ENCODE measurements around the gene CFAP68. TPM values are rescaled to one million over a fixed set of nuclear protein-coding genes. Genes with fewer than 3 reads are reported as not detected.

CFAP68 gene
- total RNA-seq, 2 donors from 2014 or later, result 18.8 to 20.0 TPM

GRCh38 chr11:111917788-111918187 is 38.4 kb downstream of the CFAP68 start:
- H3K4me1 ChIP-seq, result peaks cover 3% of the 10 kb centered on the region
- no peak overlapping the region for H3K9ac ChIP-seq (ENCODE audit: low read depth in 2 of 2, low read length in 2 of 2)
- H3K9me3 ChIP-seq, result no peaks in the 10 kb centered on the region
- H3K4me3 ChIP-seq, result no peak overlapping the region
- no peak for DNase-seq
- intact Hi-C loops (cut with DNase I), result no loop called here
- peak overlapping the region; percentile 89 for H3K27ac ChIP-seq
- H3K36me3 ChIP-seq, result no peaks in the 10 kb centered on the region
- no peaks in the 10 kb centered on the region for H3K27me3 ChIP-seq
- TF ChIP-seq CTCF (IDR thresholded peaks at IDR 0.05), result no peak

GRCh38 chr11:111918390-111919256 is 39.3 kb downstream of the CFAP68 start, which contains the start of gene C11orf52:
C11orf52 (plus strand) TSS chr11:111918913; CDS start chr11:111918973, 60 bp downstream.
- TF ChIP-seq CTCF (IDR thresholded peaks at IDR 0.05), result no peak
- H3K9me3 ChIP-seq, result no peaks in the 10 kb centered on the region
- H3K36me3 ChIP-seq, result no peaks in the 10 kb centered on the region
- DNase-seq, result peak; percentile 87
- H3K4me1 ChIP-seq, result peaks cover 3% of the 10 kb centered on the region
- H3K27me3 ChIP-seq, result no peaks in the 10 kb centered on the region
- peak within 1 kb of the TSS; percentile 21 for H3K4me3 ChIP-seq
- peak within 1 kb of the TSS; percentile 89 for H3K27ac ChIP-seq
- peak within 1 kb of the TSS in 1 of 2 donors; percentile 73 for H3K9ac ChIP-seq (ENCODE audit: low read depth in 2 of 2, low read length in 2 of 2)
- intact Hi-C loops (cut with DNase I), result no loop called here

- H3K4me1 ChIP-seq, result peaks cover 3% of the 10 kb centered on the region
- H3K9me3 ChIP-seq, result no peaks in the 10 kb centered on the region
- intact Hi-C loops (cut with DNase I), result loop anchor here (5.0 kb wide), 1 partner anchor 39 kb away; no protein-coding TSS in a partner anchor
- no peak overlapping the region for H3K27ac ChIP-seq
- no peak overlapping the region for H3K9ac ChIP-seq (ENCODE audit: low read depth in 2 of 2, low read length in 2 of 2)
- TF ChIP-seq CTCF (IDR thresholded peaks at IDR 0.05), result no peak
- no peaks in the 10 kb centered on the region for H3K36me3 ChIP-seq
- H3K4me3 ChIP-seq, result no peak overlapping the region
- no peak for DNase-seq
- H3K27me3 ChIP-seq, result no peaks in the 10 kb centered on the region
Observed at GRCh38 chr11:111920908-111921307, 41.6 kb downstream of the CFAP68 start.

- Histone ChIP-seq H3K36me3 (no peaks in the 10 kb centered on the region), H3K9me3 (no peaks in the 10 kb centered on the region), H3K27ac (no peak overlapping the region), H3K4me3 (no peak overlapping the region), H3K27me3 (no peaks in the 10 kb centered on the region), H3K4me1 (peaks cover 7% of the 10 kb centered on the region), H3K9ac (ENCODE audit: low read depth in 2 of 2, low read length in 2 of 2) (no peak overlapping the region)
- no peak for TF ChIP-seq CTCF (IDR thresholded peaks at IDR 0.05)
- no peak for DNase-seq
- intact Hi-C loops (cut with DNase I), result loop anchor here (5.0 kb wide), 1 partner anchor 39 kb away; no protein-coding TSS in a partner anchor
Observed at GRCh38 chr11:111921541-111922230, 42.3 kb downstream of the CFAP68 start.

GRCh38 chr11:111922803-111923202 is 43.5 kb downstream of the CFAP68 start:
- no peak overlapping the region for H3K4me3 ChIP-seq
- no peaks in the 10 kb centered on the region for H3K27me3 ChIP-seq
- intact Hi-C loops (cut with DNase I), result loop anchor here (5.0 kb wide), 1 partner anchor 41 kb away; no protein-coding TSS in a partner anchor
- peaks cover 7% of the 10 kb centered on the region for H3K4me1 ChIP-seq
- H3K9ac ChIP-seq (ENCODE audit: low read depth in 2 of 2, low read length in 2 of 2), result no peak overlapping the region
- TF ChIP-seq CTCF (IDR thresholded peaks at IDR 0.05), result no peak
- peak; percentile 51 for DNase-seq
- no peak overlapping the region for H3K27ac ChIP-seq
- no peaks in the 10 kb centered on the region for H3K9me3 ChIP-seq
- no peaks in the 10 kb centered on the region for H3K36me3 ChIP-seq

Measured in colonic mucosa (tissue), 4 donors.